Upper lobe of left lung (tissue), 6 donors: ENCODE measurements around the gene MME. TPM values are rescaled to one million over a fixed set of nuclear protein-coding genes. Genes with fewer than 3 reads are reported as not detected.

Source experiments
- ATAC-seq, 2 donors: fragments of 200-7000 bp; cut with Tn5 transposase; one replicate each; pipeline ENCODE4 v1.9.1; 2022; ENCODE audit warnings: mild to moderate bottlenecking in 2 of 2, moderate library complexity in 2 of 2; ENCODE audit not compliant: low FRiP score in 2 of 2
- DNase-seq, 2 donors: peaks; one replicate each; pipeline ENCODE4 v3.0.0-alpha.2; 2019 to 2020
- H3K27ac ChIP-seq, 4 donors: fragments of 200-600 bp; sonication (generic); one replicate each; pipeline ENCODE4 v1.5.1; 2016 to 2019
- H3K27me3 ChIP-seq, 4 donors: fragments of 200-600 bp; sonication (generic); one replicate each; pipeline ENCODE4 v1.5.1; 2017 to 2019
- H3K36me3 ChIP-seq, 4 donors: fragments of 200-600 bp; sonication (generic); one replicate each; pipeline ENCODE4 v1.5.1; 2016 to 2019
- H3K4me1 ChIP-seq, 4 donors: fragments of 200-600 bp; sonication (generic); one replicate each; pipeline ENCODE4 v1.5.1; 2018 to 2019
- H3K4me3 ChIP-seq, 4 donors: fragments of 200-600 bp; sonication (generic); one replicate each; pipeline ENCODE4 v1.5.1; 2017 to 2019; ENCODE audit warnings: mild to moderate bottlenecking in 2 of 4, moderate library complexity in 1 of 4
- H3K9me3 ChIP-seq, 4 donors: fragments of 200-600 bp; sonication (generic); one replicate each; pipeline ENCODE4 v1.5.1; 2018 to 2019
- EP300 ChIP-seq, 4 donors: sonication (generic); formaldehyde crosslinking; IDR thresholded peaks; one replicate each; pipeline ENCODE4 v1.5.1; 2017; ENCODE audit warnings: antibody characterized with exemption in 4 of 4, control low read depth in 2 of 4
- POLR2A ChIP-seq, 4 donors: fragments of 450-650 bp; IDR thresholded peaks; one replicate each; pipeline ENCODE4 v1.5.1; 2016 to 2017; ENCODE audit warnings: antibody characterized with exemption in 4 of 4, mild to moderate bottlenecking in 2 of 4
- POLR2AphosphoS5 ChIP-seq, 2 donors: sonication (generic); formaldehyde crosslinking; IDR thresholded peaks; one replicate each; pipeline ENCODE4 v1.5.1; 2017; ENCODE audit warnings: antibody characterized with exemption in 2 of 2
- WGBS, 2 donors: methylation state at CpG; one replicate each; pipeline ENCODE4 v1.1.5; 2017 to 2018; 5-methylcytosine and 5-hydroxymethylcytosine counted together
- total RNA-seq, 6 donors: library from RNA; depleted of rRNA in 4 of 6; stranded (reverse); fragments of >200 nt in 4 of 6; gene quantifications; one replicate each; pipeline versions ENCODE4 v1.1.0 to v1.2.1, GENCODE V29; 2016 to 2021
- TF ChIP-seq, protein P1 (sequence below), 6 experiments: fragments of 450-650 bp in 4 of 6; fragments of 200-600 bp in 2 of 6; sonication (generic) in 2 of 6; IDR thresholded peaks; one replicate each; pipeline ENCODE4 v1.5.1; 2016 to 2019; ENCODE audit warnings: antibody characterized with exemption in 6 of 6
- donor health status: DM: no; HTN: no; CAD: no; lungs with moderate emphysema.
- donor health status: DM: no; HTN: yes; CAD: no; lungs with severe emphysema.

Gene MME
- total RNA-seq, 6 donors from 2014 or later = 51.8 to 101 (median 74.8) TPM

DNA sequence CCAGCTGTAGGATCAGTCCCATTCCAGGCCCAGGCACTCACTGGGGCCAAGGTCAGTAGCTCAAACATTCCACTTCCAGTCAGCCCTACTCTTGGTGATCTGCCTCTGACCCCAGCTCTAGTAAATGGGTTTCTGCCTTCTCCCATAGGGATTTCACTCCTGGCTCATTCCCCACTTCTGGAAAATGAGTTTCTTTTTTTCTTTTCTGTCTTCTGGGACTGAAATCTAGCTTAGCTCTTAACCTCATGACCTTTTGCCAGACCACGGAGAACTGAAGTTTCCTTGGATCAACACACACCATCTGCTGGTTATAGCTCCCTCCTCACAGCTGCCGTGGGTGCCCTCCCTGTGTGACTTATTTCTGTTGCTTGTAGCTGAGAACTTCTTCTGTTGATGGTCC lies 21.3 kb downstream of the MME start:
- no peaks in the 10 kb centered on the region for H3K9me3 ChIP-seq
- no peaks in the 10 kb centered on the region for H3K36me3 ChIP-seq
- WGBS, 2 donors = 26 to 34% methylated on average over 2 of the region's 2 CpGs
- H3K4me3 ChIP-seq = no peak overlapping the region
- ATAC-seq (no peak), DNase-seq (no peak)
- H3K27me3 ChIP-seq = no peaks in the 10 kb centered on the region
- no peaks in the 10 kb centered on the region for H3K4me1 ChIP-seq
- TF ChIP-seq POLR2AphosphoS5 (IDR thresholded peaks at IDR 0.05) (no peak), POLR2A (IDR thresholded peaks at IDR 0.05) (no peak), EP300 (IDR thresholded peaks at IDR 0.05) (no peak)
- TF ChIP-seq, protein P1, sequence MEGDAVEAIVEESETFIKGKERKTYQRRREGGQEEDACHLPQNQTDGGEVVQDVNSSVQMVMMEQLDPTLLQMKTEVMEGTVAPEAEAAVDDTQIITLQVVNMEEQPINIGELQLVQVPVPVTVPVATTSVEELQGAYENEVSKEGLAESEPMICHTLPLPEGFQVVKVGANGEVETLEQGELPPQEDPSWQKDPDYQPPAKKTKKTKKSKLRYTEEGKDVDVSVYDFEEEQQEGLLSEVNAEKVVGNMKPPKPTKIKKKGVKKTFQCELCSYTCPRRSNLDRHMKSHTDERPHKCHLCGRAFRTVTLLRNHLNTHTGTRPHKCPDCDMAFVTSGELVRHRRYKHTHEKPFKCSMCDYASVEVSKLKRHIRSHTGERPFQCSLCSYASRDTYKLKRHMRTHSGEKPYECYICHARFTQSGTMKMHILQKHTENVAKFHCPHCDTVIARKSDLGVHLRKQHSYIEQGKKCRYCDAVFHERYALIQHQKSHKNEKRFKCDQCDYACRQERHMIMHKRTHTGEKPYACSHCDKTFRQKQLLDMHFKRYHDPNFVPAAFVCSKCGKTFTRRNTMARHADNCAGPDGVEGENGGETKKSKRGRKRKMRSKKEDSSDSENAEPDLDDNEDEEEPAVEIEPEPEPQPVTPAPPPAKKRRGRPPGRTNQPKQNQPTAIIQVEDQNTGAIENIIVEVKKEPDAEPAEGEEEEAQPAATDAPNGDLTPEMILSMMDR (IDR thresholded peaks at IDR 0.05) = no peak
- H3K27ac ChIP-seq = no peak overlapping the region

DNA sequence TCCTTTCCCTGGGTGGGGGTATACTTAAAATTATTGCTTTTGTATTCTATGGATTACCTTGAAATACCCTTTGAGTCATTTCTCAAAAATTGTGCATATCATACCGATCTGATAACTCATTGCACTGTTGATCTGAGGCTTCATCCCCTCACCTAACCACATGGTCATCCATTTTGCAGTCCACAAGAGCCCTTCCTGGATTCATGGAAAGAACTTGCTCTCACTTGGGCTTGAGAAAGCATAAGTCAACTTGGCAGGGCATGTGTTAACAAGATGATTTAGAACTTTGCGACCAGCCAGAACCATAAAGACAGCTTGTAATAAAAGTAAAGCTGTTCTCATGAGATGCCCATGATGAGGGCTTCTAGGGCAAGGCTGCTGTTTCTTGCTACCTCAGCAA lies 22.2 kb downstream of the MME start:
- no peak for ATAC-seq
- Histone ChIP-seq H3K36me3 (no peaks in the 10 kb centered on the region), H3K27ac (no peak overlapping the region), H3K4me1 (no peaks in the 10 kb centered on the region), H3K27me3 (no peaks in the 10 kb centered on the region), H3K4me3 (no peak overlapping the region), H3K9me3 (no peaks in the 10 kb centered on the region)
- TF ChIP-seq POLR2AphosphoS5 (IDR thresholded peaks at IDR 0.05) (no peak), EP300 (IDR thresholded peaks at IDR 0.05) (no peak), POLR2A (IDR thresholded peaks at IDR 0.05) (no peak)
- WGBS, 2 donors = 85 to 91% methylated on average over 2 of the region's 2 CpGs
- DNase-seq = no peak

DNA sequence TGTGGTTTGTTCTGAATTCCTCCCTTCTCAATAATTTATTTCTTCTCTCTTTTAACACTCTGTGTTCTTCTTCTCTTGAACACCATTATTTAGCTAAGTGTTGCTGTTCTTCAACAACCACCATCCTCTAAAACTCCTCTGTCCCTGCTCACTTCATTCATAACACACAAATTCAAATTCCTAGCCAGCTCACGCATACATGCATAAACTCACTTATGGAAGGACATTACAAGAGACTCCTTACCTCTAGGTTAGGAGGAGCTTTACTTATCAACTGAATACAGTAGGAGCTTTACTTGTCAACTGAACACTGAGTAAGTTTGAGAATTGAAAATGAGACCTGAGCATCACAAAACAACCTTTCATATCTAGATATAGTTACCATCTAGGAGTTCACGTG lies 23.6 kb downstream of the MME start:
- Histone ChIP-seq H3K27ac (no peak overlapping the region), H3K4me1 (no peaks in the 10 kb centered on the region), H3K4me3 (no peak overlapping the region), H3K27me3 (no peaks in the 10 kb centered on the region), H3K9me3 (no peaks in the 10 kb centered on the region), H3K36me3 (no peaks in the 10 kb centered on the region)
- ATAC-seq (no peak), DNase-seq (no peak)
- WGBS, 2 donors = 85 to 94% methylated on average over 2 of the region's 2 CpGs
- TF ChIP-seq POLR2AphosphoS5 (IDR thresholded peaks at IDR 0.05) (no peak), EP300 (IDR thresholded peaks at IDR 0.05) (no peak), POLR2A (IDR thresholded peaks at IDR 0.05) (no peak)
- TF ChIP-seq, protein P1 (IDR thresholded peaks at IDR 0.05) = no peak

DNA sequence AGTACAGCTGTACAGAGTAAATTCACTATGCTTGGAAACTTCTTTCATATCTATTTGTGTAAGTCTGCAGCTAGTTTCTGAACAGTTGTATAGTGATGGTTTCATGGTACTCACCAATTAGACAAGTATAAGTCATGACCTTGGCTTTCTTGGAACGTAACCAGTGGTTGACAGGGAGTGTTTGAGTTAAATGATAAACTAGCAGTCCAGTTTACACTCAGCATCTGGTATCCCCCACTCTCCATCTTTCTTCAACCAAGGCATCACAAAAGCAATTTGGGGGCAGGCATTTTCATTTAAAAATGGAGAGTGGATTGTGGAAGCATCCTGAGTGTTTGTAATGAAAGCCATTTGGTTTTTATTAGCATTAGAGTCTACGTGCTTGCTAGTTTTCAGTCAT lies 26.0 kb downstream of the MME start:
- ATAC-seq (no peak), DNase-seq (no peak)
- Histone ChIP-seq H3K9me3 (no peaks in the 10 kb centered on the region), H3K36me3 (no peaks in the 10 kb centered on the region), H3K27me3 (no peaks in the 10 kb centered on the region), H3K4me1 (no peaks in the 10 kb centered on the region), H3K27ac (no peak overlapping the region), H3K4me3 (no peak overlapping the region)
- WGBS, 2 donors = 55 to 62% methylated on average over 2 of the region's 2 CpGs
- no peak for TF ChIP-seq POLR2AphosphoS5 (IDR thresholded peaks at IDR 0.05)
- no peak for TF ChIP-seq POLR2A (IDR thresholded peaks at IDR 0.05)
- TF ChIP-seq, protein P1 (IDR thresholded peaks at IDR 0.05) = no peak

DNA sequence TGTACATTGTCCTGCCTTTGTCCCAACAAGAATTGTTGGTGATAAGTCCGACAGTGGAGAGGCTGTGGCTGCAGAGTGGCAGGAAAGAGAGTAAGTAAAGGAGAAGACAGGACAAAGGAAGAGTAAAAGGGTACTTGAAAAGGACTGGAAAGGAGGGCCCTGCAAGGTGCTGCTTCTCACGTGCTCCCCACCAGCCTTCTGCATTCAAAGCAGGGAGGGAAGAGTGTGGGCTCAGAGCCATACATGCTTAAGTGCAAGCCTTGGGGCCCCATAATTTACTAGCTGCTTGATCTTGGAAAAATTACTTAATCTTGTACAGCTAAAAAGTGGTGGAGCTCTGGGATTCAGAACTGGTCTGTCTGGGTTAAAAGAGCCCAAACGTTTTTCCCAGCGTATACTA lies 29.9 kb downstream of the MME start:
- ATAC-seq = no peak
- Histone ChIP-seq H3K4me1 (no peaks in the 10 kb centered on the region), H3K9me3 (no peaks in the 10 kb centered on the region), H3K4me3 (no peak overlapping the region), H3K36me3 (no peaks in the 10 kb centered on the region), H3K27ac (no peak overlapping the region), H3K27me3 (no peaks in the 10 kb centered on the region)
- 65 to 76% methylated on average over 4 of the region's 4 CpGs for WGBS, 2 donors
- TF ChIP-seq POLR2A (IDR thresholded peaks at IDR 0.05) = no peak
- no peak for TF ChIP-seq EP300 (IDR thresholded peaks at IDR 0.05)
- no peak for TF ChIP-seq POLR2AphosphoS5 (IDR thresholded peaks at IDR 0.05)
- TF ChIP-seq, protein P1 (IDR thresholded peaks at IDR 0.05) = no peak
- DNase-seq = no peak
